Sigmoid colon (tissue), 7 donors: ENCODE data around the gene FANK1. TPM values are rescaled to one million over a fixed set of nuclear protein-coding genes. Genes with fewer than 3 reads are reported as not detected.

Experiments used
- DNase-seq: peaks from one replicate; pipeline ENCODE4 v3.0.0-alpha.2; 2019
- H3K27ac ChIP-seq, 4 donors: fragments of 200-600 bp; sonication (generic); one replicate each; pipeline ENCODE4 v1.5.1; 2016 to 2019; ENCODE audit warnings: mild to moderate bottlenecking in 1 of 4
- H3K27me3 ChIP-seq, 3 donors: fragments of 200-600 bp; sonication (generic); one replicate each; pipeline ENCODE4 v1.5.1; 2019; ENCODE audit warnings: mild to moderate bottlenecking in 1 of 3
- H3K36me3 ChIP-seq, 4 donors: fragments of 200-600 bp; sonication (generic); one replicate each; pipeline ENCODE4 v1.5.1; 2016 to 2019
- H3K4me1 ChIP-seq, 4 donors: fragments of 200-600 bp; sonication (generic); one replicate each; pipeline ENCODE4 v1.5.1; 2017 to 2019
- H3K4me3 ChIP-seq, 4 donors: fragments of 200-600 bp; sonication (generic); one replicate each; pipeline ENCODE4 v1.5.1; 2017 to 2019; ENCODE audit warnings: mild to moderate bottlenecking in 2 of 4, moderate library complexity in 1 of 4
- H3K9me3 ChIP-seq, 4 donors: fragments of 200-600 bp in 3 of 4; sonication (generic) in 3 of 4; one replicate each; pipeline versions ENCODE4 v1.5.1 to v1.6.1; 2013 to 2019
- CTCF ChIP-seq, 4 experiments: fragments of 450-650 bp in 3 of 4; fragments of 200-600 bp in 1 of 4; IDR thresholded peaks; one replicate each; pipeline ENCODE4 v1.5.1; 2016 to 2019; ENCODE audit warnings: antibody characterized with exemption in 4 of 4, mild to moderate bottlenecking in 3 of 4, moderate library complexity in 2 of 4
- EP300 ChIP-seq, 4 donors: sonication (generic); formaldehyde crosslinking; IDR thresholded peaks; one replicate each; pipeline ENCODE4 v1.6.1; 2017; ENCODE audit warnings: antibody characterized with exemption in 4 of 4
- POLR2A ChIP-seq, 2 donors: fragments of 450-650 bp; IDR thresholded peaks; one replicate each; pipeline ENCODE4 v1.6.1; 2016; ENCODE audit warnings: antibody characterized with exemption in 2 of 2, mild to moderate bottlenecking in 2 of 2, moderate library complexity in 2 of 2
- POLR2AphosphoS5 ChIP-seq, 4 donors: sonication (generic); formaldehyde crosslinking; IDR thresholded peaks; one replicate each; pipeline ENCODE4 v1.6.1; 2017; ENCODE audit warnings: antibody characterized with exemption in 4 of 4
- WGBS, 2 donors: extraction: QIAGEN DNeasy Blood & Tissue Kit; methylation state at CpG; one replicate each; pipeline ENCODE4 v1.1.7; 2013; 5-methylcytosine and 5-hydroxymethylcytosine counted together
- intact Hi-C: fragments of 100-400 bp; cut with DNase I; formaldehyde crosslinking; loops from one replicate; pipeline ENCODE4 v1.15.1; 2023
- polyA plus RNA-seq, 3 donors: library from polyadenylated mRNA; stranded (reverse); fragments of 200-250 nt; gene quantifications; one replicate each; pipeline ENCODE4 v1.2.3, GENCODE V29; 2013
- total RNA-seq, 4 donors: library from RNA; depleted of rRNA; stranded (reverse); fragments of >200 nt; gene quantifications; one replicate each; pipeline ENCODE4 v1.1.0, GENCODE V29; 2016
- donor health status: healthy with polysubstance abuse.
- donor health status: Bipolar disorder and iron deficiency.
- donor health status: healthy.

The FANK1 gene
- total and polyA plus RNA-seq, 7 donors, result 0.71 to 12.6 (median 3.5) TPM; not detected in 1

DNA sequence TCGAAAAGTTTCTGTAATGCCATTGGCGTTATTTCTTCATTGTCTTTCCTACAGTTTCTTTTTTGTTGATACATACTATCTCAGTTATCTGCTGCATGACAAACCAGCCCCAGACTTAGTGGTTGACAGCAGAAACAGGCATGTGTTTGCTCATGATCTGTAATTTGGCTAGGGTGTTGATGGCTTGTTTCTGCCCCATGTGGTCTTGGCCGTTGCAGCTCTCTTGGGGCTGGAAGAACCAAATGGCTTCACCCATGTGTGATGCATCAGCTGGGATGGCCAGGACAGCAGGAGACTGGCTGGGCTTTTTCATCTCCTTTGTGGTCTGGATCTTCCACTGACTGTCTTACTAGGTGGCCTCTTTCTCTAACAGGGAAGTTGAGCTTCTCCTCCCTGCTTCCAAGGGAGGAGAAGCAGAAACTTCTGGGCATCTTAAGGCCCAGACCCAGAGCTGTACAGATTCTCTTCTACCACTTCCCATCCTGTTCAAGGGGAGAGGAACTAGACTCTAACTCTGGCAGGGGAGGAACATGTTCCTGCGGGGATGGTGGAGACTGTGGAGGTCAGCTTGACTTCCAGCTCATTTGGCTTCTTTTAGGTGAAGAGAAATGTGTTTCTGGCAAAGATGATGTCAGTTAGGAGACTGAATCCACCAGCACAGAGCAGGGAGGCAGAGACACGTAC, 89.3 kb downstream of the FANK1 start:
- no peak for TF ChIP-seq EP300 (IDR thresholded peaks at IDR 0.05)
- no peak for TF ChIP-seq POLR2AphosphoS5 (IDR thresholded peaks at IDR 0.05)
- no peak for TF ChIP-seq CTCF (IDR thresholded peaks at IDR 0.05)
- no peak for TF ChIP-seq POLR2A (IDR thresholded peaks at IDR 0.05)
- 79 to 88% methylated on average over 5 of the region's 5 CpGs for WGBS, 2 donors

DNA sequence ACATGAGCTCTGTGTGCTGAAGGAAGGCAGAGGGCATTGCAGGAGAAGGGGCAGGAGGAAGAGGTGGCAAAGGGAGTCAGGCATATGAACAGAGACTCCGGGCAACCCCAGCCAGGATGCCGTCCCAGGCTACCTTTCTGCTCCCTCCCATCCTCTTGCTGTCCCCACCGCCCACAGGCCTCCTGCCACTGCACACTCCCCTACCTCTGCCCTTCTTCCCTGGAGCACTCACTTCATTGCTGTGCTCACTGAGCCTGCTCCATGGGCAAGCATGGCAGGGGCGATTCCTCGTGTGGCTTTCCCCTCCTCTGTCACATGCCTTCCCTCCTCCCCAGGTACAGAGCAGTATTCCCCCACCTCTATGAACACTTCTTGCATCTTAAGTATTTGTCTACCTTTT, 93.4 kb downstream of the FANK1 start:
- WGBS, 2 donors, result 98% methylated on average over 5 of the region's 5 CpGs
- intact Hi-C loops, result loop anchor here (10.0 kb wide), 1 partner anchor 395 kb away; the partner anchor contains the start of gene ADAM12
- H3K36me3 ChIP-seq, result no peaks in the 10 kb centered on the region
- DNase-seq, result no peak
- no peaks in the 10 kb centered on the region for H3K27me3 ChIP-seq
- no peaks in the 10 kb centered on the region for H3K9me3 ChIP-seq
- H3K4me3 ChIP-seq, result no peak overlapping the region
- no peak for TF ChIP-seq POLR2AphosphoS5 (IDR thresholded peaks at IDR 0.05)
- TF ChIP-seq CTCF (IDR thresholded peaks at IDR 0.05), result no peak
- no peak for TF ChIP-seq POLR2A (IDR thresholded peaks at IDR 0.05)
- no peak for TF ChIP-seq EP300 (IDR thresholded peaks at IDR 0.05)
- H3K4me1 ChIP-seq, result no peaks in the 10 kb centered on the region
- no peak overlapping the region for H3K27ac ChIP-seq

More for the DNA sequence above, 89.3 kb downstream of the FANK1 start:
- no peak overlapping the region for H3K27ac ChIP-seq
- H3K9me3 ChIP-seq, result no peaks in the 10 kb centered on the region
- no peaks in the 10 kb centered on the region for H3K4me1 ChIP-seq
- H3K27me3 ChIP-seq, result no peaks in the 10 kb centered on the region
- H3K36me3 ChIP-seq, result no peaks in the 10 kb centered on the region
- intact Hi-C loops, result loop anchor here (10.0 kb wide), 1 partner anchor 399 kb away; the partner anchor contains the start of gene ADAM12
- DNase-seq, result no peak
- H3K4me3 ChIP-seq, result no peak overlapping the region

DNA sequence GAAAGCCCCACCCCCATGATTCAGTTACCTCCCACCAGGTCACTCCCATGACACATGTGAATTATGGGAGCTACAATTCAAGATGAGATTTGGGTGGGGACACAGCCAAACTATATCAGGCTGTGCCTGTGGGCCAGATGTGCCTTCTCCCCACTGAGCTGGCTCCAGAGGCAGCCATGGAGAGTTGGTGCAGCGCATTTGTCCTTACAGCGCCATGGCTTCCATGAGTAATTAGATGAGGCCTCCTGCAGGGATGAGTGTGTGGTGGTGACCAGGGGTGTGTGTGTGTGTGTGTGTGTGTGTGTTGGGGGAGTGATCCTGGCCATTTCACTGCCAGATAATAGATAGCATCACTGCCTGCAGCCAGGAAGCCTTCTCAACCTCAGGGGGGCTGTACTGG, 94.6 kb downstream of the FANK1 start:
- no peaks in the 10 kb centered on the region for H3K27me3 ChIP-seq
- no peaks in the 10 kb centered on the region for H3K36me3 ChIP-seq
- no peak overlapping the region for H3K27ac ChIP-seq
- TF ChIP-seq CTCF (IDR thresholded peaks at IDR 0.05), result no peak
- no peaks in the 10 kb centered on the region for H3K4me1 ChIP-seq
- no peaks in the 10 kb centered on the region for H3K9me3 ChIP-seq
- WGBS, 2 donors, result 95 to 97% methylated on average over 2 of the region's 2 CpGs
- no peak for DNase-seq
- intact Hi-C loops, result no loop called here
- H3K4me3 ChIP-seq, result no peak overlapping the region

DNA sequence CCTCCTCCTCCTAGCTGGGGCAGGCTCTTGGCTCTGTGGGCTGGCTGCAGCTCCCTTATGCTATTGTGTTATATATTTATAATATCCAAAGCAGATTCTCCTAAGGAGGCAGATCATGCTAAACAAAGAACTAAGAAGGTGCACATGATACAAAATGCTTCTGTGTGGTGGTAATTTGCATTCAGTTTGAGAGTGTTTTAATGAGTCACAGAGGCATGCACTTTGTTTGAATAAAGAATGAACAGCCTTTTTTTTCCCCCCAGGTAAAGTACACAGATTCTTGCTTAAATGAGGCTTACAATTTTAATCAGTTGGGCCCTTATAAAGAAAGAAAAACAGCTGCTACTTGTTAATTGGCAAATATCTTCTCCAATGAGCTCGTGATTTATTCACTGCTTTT, 95.0 kb downstream of the FANK1 start:
- intact Hi-C loops, result no loop called here
- 88 to 94% methylated on average over 1 of the region's 1 CpG for WGBS, 2 donors
- Histone ChIP-seq H3K9me3 (no peaks in the 10 kb centered on the region), H3K4me3 (no peak overlapping the region), H3K27me3 (no peaks in the 10 kb centered on the region), H3K27ac (no peak overlapping the region), H3K36me3 (no peaks in the 10 kb centered on the region), H3K4me1 (no peaks in the 10 kb centered on the region)
- TF ChIP-seq POLR2A (IDR thresholded peaks at IDR 0.05), result no peak
- no peak for DNase-seq

GRCh38 chr10:125992254-125992653, 95.9 kb downstream of the FANK1 start:
- Histone ChIP-seq H3K9me3 (no peaks in the 10 kb centered on the region), H3K4me1 (no peaks in the 10 kb centered on the region), H3K36me3 (no peaks in the 10 kb centered on the region), H3K4me3 (no peak overlapping the region), H3K27me3 (no peaks in the 10 kb centered on the region), H3K27ac (no peak overlapping the region)
- no peak for DNase-seq
- intact Hi-C loops, result no loop called here
- 76 to 81% methylated on average over 7 of the region's 7 CpGs for WGBS, 2 donors
- TF ChIP-seq POLR2AphosphoS5 (IDR thresholded peaks at IDR 0.05), result no peak
- TF ChIP-seq EP300 (IDR thresholded peaks at IDR 0.05), result no peak
- TF ChIP-seq POLR2A (IDR thresholded peaks at IDR 0.05), result no peak
- no peak for TF ChIP-seq CTCF (IDR thresholded peaks at IDR 0.05)
